Immature natural killer cell (primary cell): ENCODE measurements around the gene TNNC2. TPM values are rescaled to one million over a fixed set of nuclear protein-coding genes. Genes with fewer than 3 reads are reported as not detected.
"Not testable (repeated sequence)": the region's sequence is repeated elsewhere in the genome, so short reads cannot be mapped to it uniquely, and the experiment has no call there.

Source experiments
- DNase-seq, 3 donors: peaks; one replicate each; pipeline ENCODE4 v3.0.0; 2022; ENCODE audit warnings: mixed read lengths in 1 of 3
- H3K27ac Mint-ChIP-seq, 6 donors: one replicate each; pipeline ENCODE4 v1.8.0; 2020; ENCODE audit warnings: mixed read lengths in 6 of 6, mild to moderate bottlenecking in 5 of 6, inconsistent platforms in 4 of 6, moderate library complexity in 3 of 6
- H3K27me3 Mint-ChIP-seq, 3 donors: one replicate each; pipeline ENCODE4 v1.8.0; 2020 to 2021; ENCODE audit warnings: low read depth in 3 of 3, mild to moderate bottlenecking in 3 of 3, mixed read lengths in 3 of 3, moderate library complexity in 3 of 3, inconsistent platforms in 1 of 3
- H3K36me3 Mint-ChIP-seq, 3 donors: one replicate each; pipeline ENCODE4 v1.8.0; 2020; ENCODE audit warnings: mixed read lengths in 3 of 3, inconsistent platforms in 2 of 3, mild to moderate bottlenecking in 2 of 3
- H3K4me1 Mint-ChIP-seq, 2 donors: one replicate each; pipeline ENCODE4 v1.8.0; 2020; ENCODE audit warnings: inconsistent platforms in 2 of 2, mild to moderate bottlenecking in 2 of 2, mixed read lengths in 2 of 2, moderate library complexity in 1 of 2
- H3K4me3 Mint-ChIP-seq, 5 donors: one replicate each; pipeline ENCODE4 v1.8.0; 2020; ENCODE audit warnings: mild to moderate bottlenecking in 5 of 5, mixed read lengths in 5 of 5, inconsistent platforms in 3 of 5, moderate library complexity in 3 of 5
- H3K9me3 Mint-ChIP-seq, 6 donors: one replicate each; pipeline ENCODE4 v1.8.0; 2020; ENCODE audit warnings: mild to moderate bottlenecking in 6 of 6, mixed read lengths in 6 of 6, inconsistent platforms in 4 of 6, moderate library complexity in 3 of 6
- polyA plus RNA-seq, 3 donors: library from polyadenylated mRNA; unstranded; fragments of 300-500 nt; fragmentation: Illumina TruSeq; gene quantifications; one replicate each; pipeline ENCODE4 v1.2.3, GENCODE V29; 2021

The TNNC2 gene
- polyA plus RNA-seq, 3 donors from 2014 or later, result 0.77 TPM; not detected in 2

DNA sequence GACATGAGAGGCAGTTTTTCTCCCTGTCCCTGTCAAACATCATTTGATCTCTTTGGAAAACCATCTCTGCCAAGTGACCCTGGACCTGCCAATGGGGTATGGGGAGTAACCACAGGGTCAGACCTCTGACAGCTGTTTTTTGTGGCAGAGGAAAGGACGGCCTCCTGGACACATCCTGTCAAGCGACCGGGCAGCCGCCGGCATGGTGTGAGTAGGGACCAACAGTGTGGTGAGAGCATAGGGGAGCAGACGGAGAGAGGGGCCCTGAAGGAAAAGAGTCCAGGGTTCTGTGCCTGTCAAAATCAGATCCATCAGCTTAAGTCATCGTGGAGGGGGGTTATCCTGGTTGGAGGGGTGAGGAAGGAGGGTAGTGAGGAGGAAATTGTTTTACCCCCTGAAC lies 25.3 kb downstream of the TNNC2 start:
- no peak overlapping the region for H3K4me3 Mint-ChIP-seq
- peaks cover 23 to 46% (median 25%) of the 10 kb centered on the region in 3 donors for H3K36me3 Mint-ChIP-seq
- DNase-seq, result no peak
- no peaks in the 10 kb centered on the region for H3K9me3 Mint-ChIP-seq
- H3K4me1 Mint-ChIP-seq, result peaks cover 13 to 16% of the 10 kb centered on the region in 2 donors
- no peak overlapping the region for H3K27ac Mint-ChIP-seq
- no peaks in the 10 kb centered on the region for H3K27me3 Mint-ChIP-seq

DNA sequence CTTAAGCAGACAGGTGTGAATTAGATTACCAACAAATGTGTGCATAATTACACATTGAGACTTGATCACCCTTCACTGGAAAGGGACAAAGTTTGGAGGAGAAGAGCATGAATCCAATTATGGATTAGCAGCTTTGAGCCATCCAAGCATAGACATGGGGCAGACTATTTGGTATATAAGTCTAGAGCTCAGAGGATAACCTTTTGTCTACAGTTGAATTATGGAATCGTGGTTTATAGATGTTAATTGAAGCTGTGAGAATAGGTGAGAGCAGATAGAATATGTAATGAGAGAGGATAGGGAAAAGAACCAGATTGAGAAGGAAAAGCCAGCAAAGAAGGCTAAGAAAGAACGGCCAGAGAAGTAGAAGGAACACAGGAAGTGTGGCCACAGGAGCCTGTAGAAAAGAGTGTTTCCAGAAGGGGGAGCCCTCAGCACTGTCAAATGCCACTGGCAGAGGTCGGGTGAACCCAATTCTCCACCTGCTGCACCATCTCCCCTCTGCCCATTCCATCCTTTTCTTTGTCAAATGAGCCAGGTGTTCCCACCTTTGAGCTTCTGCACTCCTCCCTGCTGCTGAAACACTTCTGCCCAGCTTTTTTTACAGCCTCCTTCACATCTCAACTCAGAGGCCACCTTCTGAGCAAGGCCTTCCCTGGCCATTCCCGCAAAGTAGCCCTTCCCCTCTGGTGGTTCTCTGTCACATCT lies 28.0 kb downstream of the TNNC2 start:
- DNase-seq, result peak; percentile 55 to 65 (median 60)
- Mint-ChIP-seq H3K27ac (peak overlapping the region; percentile 0 to 80 (median 56)), H3K27me3 (no peaks in the 10 kb centered on the region), H3K4me3 (peak overlapping the region; percentile 34 to 66 (median 51)), H3K36me3 (peaks cover 26 to 42% (median 29%) of the 10 kb centered on the region in 3 donors), H3K4me1 (peaks cover 13 to 22% of the 10 kb centered on the region in 2 donors), H3K9me3 (no peaks in the 10 kb centered on the region)

DNA sequence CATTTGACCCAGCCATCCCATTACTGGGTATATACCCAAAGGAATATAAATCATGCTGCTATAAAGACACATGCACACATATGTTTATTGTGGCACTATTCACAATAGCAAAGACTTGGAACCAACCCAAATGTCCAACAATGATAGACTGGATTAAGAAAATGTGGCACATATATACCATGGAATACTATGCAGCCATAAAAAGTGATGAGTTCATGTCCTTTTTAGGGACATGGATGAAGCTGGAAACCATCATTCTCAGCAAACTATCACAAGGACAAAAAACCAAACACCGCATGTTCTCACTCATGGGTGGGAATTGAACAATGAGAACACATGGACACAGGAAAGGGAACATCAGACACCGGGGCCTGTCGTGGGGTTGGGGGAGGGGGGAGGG lies 29.2 kb downstream of the TNNC2 start:
- not testable (repeated sequence) for H3K27ac Mint-ChIP-seq, DNase-seq, H3K27me3 Mint-ChIP-seq, H3K4me3 Mint-ChIP-seq, H3K9me3 Mint-ChIP-seq
- Mint-ChIP-seq H3K4me1 (peaks cover 15 to 23% of the 10 kb centered on the region in 2 donors), H3K36me3 (peaks cover 21 to 31% (median 25%) of the 10 kb centered on the region in 3 donors)

DNA sequence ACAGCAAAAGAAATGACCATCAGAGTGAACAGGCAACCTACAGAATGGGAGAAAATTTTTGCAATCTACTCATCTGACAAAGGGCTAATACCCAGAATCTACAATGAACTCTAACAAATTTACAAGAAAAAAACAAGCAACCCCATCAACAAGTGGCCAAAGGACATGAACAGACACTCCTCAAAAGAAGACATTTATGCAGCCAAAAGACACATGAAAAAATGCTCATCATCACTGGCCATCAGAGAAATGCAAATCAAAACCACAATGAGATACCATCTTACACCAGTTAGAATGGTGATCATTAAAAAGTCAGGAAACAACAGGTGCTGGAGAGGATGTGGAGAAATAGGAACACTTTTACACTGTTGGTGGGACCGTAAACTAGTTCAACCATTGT lies 29.6 kb downstream of the TNNC2 start:
- Mint-ChIP-seq H3K4me1 (peaks cover 20 to 28% of the 10 kb centered on the region in 2 donors), H3K27ac (peak overlapping the region in 2 of 6 donors; percentile 15 to 17), H3K36me3 (peaks cover 21 to 28% (median 23%) of the 10 kb centered on the region in 3 donors)
- H3K9me3 Mint-ChIP-seq, DNase-seq, H3K4me3 Mint-ChIP-seq, H3K27me3 Mint-ChIP-seq: not testable (repeated sequence)

DNA sequence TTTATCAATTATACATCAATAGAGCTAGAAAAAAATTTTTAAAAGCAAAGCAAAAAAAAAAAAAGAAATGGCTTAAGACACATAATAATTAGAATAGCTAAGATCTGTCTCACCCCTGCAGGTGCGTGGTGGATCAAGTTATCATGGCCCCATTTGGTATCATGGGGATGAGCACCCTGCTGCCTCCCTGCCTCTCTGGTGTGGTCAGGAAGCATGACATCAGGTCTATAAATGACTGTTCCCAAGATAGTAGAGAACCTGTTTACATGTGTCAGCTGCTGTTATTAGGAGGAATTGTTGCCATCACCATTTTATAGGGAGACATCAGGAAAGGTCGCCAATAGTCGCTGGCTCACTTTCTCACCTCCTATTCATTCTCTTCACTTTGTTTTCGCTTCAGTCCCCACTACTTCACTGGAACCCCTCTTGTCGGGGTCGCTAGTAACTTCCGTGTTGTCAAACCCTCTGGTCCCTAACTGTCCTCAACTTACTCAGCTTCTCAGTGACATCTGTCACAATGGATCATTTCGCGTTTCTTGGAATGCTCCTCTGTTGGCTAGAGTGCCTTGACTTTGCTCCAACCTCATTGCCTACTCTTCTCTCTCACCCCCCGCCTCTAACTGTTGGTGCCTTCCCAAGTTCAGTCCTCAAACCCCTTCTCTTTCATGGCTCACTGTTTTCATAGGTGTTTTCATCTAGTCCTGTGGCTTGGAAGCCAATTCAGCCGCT lies 30.6 kb downstream of the TNNC2 start:
- H3K27ac Mint-ChIP-seq, result peak overlapping the region in 2 of 6 donors; percentile 11 to 44
- H3K4me3 Mint-ChIP-seq, result no peak overlapping the region
- DNase-seq, result no peak
- H3K36me3 Mint-ChIP-seq, result peaks cover 14 to 20% (median 18%) of the 10 kb centered on the region in 3 donors
- peaks cover 26 to 34% of the 10 kb centered on the region in 2 donors for H3K4me1 Mint-ChIP-seq
- H3K9me3 Mint-ChIP-seq, result no peaks in the 10 kb centered on the region
- H3K27me3 Mint-ChIP-seq, result peaks cover 3 to 5% (median 3%) of the 10 kb centered on the region in 3 donors

DNA sequence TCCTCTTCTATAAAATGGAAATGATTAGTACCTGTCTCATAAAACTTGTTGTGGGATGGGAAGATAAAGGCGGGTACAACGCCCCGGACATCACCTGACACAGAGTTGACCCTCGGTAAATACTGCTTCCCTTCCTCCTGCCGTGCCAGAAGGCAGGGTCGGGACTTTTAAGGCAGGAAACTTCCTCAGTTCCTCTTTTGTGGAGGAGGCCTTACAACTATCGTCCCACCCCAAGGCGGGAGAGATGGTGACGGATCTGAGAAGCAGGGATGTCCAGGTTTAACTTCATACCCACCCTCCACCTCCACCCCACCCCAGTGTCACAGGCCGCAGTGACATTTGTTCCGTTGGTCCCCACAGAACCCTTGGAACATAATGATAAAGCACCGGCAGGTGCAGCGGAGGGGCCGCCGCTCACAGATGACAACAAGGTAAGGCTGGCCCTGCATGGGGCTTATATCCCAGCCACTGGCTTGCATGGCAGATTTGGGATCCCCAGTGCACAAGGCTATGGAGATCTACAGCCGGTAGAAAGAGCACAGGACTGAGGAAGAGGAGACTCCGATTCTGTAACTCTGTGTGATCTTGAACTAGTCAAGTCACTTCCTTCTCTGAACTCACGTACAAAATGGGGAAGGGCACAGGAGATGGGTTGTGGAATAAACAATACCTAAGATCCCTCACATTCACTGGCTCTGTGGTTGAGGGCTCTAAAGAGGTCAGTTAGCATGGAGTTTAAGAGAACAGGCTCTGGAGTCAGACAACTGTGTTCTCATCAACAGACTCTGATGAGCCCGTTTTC lies 34.6 kb downstream of the TNNC2 start:
- H3K27ac Mint-ChIP-seq, result peak overlapping the region; percentile 75 to 96 (median 86)
- peak overlapping the region; percentile 86 to 96 (median 92) for H3K4me3 Mint-ChIP-seq
- peaks cover 3 to 5% (median 5%) of the 10 kb centered on the region in 3 donors for H3K27me3 Mint-ChIP-seq
- H3K4me1 Mint-ChIP-seq, result peaks cover 15 to 20% of the 10 kb centered on the region in 2 donors
- no peaks in the 10 kb centered on the region for H3K9me3 Mint-ChIP-seq
- peaks cover 14 to 19% (median 16%) of the 10 kb centered on the region in 3 donors for H3K36me3 Mint-ChIP-seq
- DNase-seq, result peak in 1 of 3 donors; percentile 10

DNA sequence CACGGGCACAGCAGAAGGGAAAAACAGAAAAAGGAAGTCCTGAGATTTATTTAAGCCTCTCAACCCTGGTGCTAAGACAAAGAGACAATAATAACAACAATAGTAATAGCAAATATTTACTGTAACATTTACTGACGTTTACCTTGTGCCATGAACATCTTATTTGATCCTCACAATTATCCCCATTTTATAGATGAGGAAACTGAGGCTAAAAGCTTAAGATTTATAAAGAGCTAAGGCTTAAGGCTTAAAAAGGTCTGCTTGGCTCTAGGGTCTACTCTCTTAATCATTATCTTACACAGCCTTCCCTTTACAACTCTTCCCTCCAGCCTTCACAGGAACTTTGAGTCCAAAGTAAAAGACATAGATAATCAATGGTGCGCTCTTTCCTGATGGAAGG lies 38.8 kb downstream of the TNNC2 start:
- Mint-ChIP-seq H3K9me3 (no peaks in the 10 kb centered on the region), H3K4me3 (no peak overlapping the region), H3K36me3 (peaks cover 0 to 3% (median 0%) of the 10 kb centered on the region in 3 donors), H3K4me1 (peaks cover 14 to 15% of the 10 kb centered on the region in 2 donors), H3K27me3 (peaks cover 3 to 12% (median 8%) of the 10 kb centered on the region in 3 donors), H3K27ac (no peak overlapping the region)
- no peak for DNase-seq

DNA sequence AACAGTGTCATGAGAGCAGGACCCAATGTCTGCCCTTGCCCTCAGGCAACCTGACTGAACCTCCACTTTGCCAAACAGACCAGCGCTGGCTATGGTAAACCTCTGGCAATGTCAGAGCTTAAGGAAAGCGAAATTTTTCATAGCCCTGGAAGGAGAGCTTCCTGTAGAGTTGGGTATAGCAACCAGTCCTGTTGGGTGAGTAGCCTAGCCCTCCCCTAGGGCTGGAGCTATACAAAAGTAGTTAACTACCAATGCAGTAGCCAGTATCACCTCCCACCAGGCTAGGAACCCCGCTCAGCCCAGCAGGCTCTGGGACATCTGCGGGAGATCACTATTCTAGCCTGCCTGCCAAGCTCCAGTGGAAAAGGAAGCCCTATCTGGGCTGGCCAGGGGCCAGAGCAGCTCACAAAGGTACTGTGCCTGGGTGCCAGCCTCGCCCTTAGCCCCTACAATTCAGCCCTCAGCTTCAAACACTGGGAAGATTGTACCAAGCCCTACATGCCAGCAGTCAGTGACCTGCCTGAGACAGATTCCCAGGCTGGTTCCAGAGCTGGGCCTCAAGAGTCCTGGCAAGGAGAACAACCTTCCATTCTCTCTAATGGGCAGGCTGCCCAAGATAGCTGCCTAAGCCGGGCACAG lies 43.3 kb downstream of the TNNC2 start:
- Mint-ChIP-seq H3K9me3 (no peaks in the 10 kb centered on the region), H3K36me3 (peaks cover 0 to 3% (median 0%) of the 10 kb centered on the region in 3 donors), H3K27ac (peak overlapping the region in 1 of 6 donors; percentile 83), H3K27me3 (peaks cover 0 to 9% (median 5%) of the 10 kb centered on the region in 3 donors), H3K4me1 (no peaks in the 10 kb centered on the region), H3K4me3 (no peak overlapping the region)
- no peak for DNase-seq

DNA sequence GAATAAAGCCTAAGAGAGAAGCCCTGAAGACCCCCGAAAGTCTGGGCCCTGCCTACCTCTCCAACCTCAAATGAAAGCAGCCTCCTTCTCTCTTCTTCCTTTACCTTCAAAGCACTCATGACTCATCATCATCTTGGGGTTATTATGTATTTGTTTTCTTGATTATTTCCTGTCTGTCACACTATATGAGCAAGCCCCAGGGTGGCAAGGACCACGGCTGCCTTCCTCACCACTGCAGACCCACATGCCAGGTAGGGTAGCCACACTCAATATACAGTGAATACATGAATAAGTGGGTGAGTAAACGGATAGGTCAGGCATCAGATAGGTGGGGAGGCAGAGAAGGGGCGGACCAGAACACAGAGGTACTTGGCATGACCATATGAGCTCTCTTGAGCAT lies 44.2 kb downstream of the TNNC2 start:
- Mint-ChIP-seq H3K4me1 (no peaks in the 10 kb centered on the region), H3K27me3 (peaks cover 0 to 9% (median 5%) of the 10 kb centered on the region in 3 donors), H3K36me3 (peaks cover 0 to 3% (median 0%) of the 10 kb centered on the region in 3 donors), H3K4me3 (no peak overlapping the region), H3K27ac (no peak overlapping the region), H3K9me3 (no peaks in the 10 kb centered on the region)
- no peak for DNase-seq

DNA sequence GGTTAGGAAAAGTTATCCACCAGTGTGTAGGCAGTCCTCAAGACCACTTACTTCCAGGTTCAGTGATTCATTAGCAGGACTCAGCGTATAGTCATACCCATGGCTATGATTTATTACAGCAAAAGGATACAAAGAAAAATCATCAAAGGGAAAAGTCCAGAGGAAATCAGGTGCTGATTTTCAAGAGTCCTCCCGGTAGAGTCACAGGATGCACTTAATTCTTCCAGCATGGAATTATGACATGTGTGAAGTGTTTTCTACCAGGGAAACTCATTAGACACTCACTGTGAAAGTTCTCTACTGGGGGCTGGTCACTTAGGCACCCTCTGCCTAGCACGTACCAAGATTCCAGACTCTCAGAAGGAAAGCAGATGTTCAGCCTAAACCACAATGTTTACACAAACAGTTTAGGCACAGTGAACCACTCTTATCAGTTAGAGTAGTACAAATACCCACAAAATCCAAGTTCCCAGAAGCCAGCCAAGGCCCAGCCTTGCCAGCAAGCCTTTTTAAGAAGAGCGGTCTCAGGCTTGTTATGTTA lies 45.7 kb downstream of the TNNC2 start:
- Mint-ChIP-seq H3K27ac (no peak overlapping the region), H3K36me3 (peaks cover 0 to 3% (median 0%) of the 10 kb centered on the region in 3 donors), H3K27me3 (peaks cover 0 to 9% (median 5%) of the 10 kb centered on the region in 3 donors), H3K4me3 (no peak overlapping the region), H3K9me3 (no peaks in the 10 kb centered on the region), H3K4me1 (no peaks in the 10 kb centered on the region)
- no peak for DNase-seq

DNA sequence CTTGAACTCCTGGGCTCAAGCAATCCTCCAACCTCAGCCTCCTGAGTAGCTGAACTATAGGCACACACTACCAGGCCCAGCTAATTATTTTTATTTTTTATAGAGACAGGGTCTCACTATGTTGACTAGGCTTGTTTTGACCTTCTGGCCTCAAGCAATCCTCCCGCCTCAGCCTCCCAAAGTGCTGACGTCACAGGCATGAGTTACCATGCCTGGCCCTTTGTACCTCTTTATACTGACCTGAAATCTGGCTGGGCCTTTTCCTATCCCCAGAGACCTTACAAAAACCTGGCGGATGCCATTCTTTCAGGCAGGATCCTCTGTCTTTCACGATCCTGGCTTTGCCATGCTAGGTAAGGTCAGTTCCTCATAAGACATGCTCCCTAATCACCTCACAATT lies 47.0 kb downstream of the TNNC2 start:
- H3K9me3 Mint-ChIP-seq, result no peaks in the 10 kb centered on the region
- no peak overlapping the region for H3K27ac Mint-ChIP-seq
- H3K4me3 Mint-ChIP-seq, result no peak overlapping the region
- no peak for DNase-seq
- peaks cover 0 to 8% (median 5%) of the 10 kb centered on the region in 3 donors for H3K27me3 Mint-ChIP-seq
- H3K4me1 Mint-ChIP-seq, result no peaks in the 10 kb centered on the region
- no peaks in the 10 kb centered on the region for H3K36me3 Mint-ChIP-seq

DNA sequence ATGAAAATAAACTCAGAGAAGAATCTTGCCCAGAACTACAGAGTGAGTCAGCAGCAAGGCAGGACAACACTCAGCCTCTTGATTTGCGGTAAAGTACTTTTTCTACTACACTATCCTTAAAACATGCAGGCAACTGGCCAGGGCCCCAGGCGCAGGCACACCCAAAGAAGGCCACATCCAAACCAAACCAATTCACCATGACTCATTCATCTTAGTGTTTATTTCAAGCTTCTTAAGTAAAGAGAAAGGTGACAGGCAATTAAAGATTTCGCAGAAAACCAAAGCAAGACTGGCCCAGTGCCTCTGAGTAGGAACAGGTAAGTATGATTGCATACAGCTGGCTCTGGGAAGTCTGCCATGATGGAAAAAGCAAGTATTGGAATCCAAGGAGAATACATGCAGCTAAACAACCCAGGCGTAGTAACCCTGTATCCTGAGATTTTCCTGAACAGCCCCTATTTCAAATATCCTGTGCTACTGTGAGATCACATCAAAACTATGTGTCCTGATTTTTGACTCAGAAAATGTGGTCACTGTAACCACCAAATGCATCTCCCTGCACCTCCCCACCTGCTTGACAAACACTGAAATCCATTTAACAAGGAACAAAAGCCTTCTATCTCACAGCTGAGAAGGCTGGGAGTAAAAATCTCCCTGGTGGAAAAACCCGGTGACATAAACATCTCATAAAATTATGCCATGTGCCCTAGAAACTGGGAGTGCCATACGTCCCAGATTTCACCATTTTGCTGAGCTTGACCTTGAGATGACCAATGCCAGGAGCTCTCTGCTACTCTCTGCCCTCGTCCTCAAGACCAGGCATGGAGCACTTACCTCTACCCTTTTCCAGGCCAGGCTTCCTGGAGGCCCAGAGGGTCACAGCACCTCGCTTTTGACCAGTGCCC lies 47.8 kb downstream of the TNNC2 start:
- H3K4me3 Mint-ChIP-seq, result no peak overlapping the region

More for the DNA sequence above, 47.8 kb downstream of the TNNC2 start:
- Mint-ChIP-seq H3K4me1 (no peaks in the 10 kb centered on the region), H3K27ac (no peak overlapping the region), H3K9me3 (no peaks in the 10 kb centered on the region), H3K36me3 (no peaks in the 10 kb centered on the region), H3K27me3 (peaks cover 0 to 5% (median 5%) of the 10 kb centered on the region in 3 donors)
- DNase-seq, result no peak
